Measurements from ENCODE around the gene NSD2. TPM values are rescaled to one million over a fixed set of nuclear protein-coding genes. Genes with fewer than 3 reads are reported as not detected.

The NSD2 gene
- total RNA-seq, 1 donor from 2014 or later: 66.4 TPM

- Mint-ChIP-seq H3K27ac (ENCODE audit: unreplicated experiment) (no peak overlapping the region), H3K36me3 (ENCODE audit: unreplicated experiment) (no peaks in the 10 kb centered on the region), H3K27me3 (ENCODE audit: unreplicated experiment) (no peaks in the 10 kb centered on the region), H3K9me3 (ENCODE audit: unreplicated experiment) (no peaks in the 10 kb centered on the region), H3K4me1 (ENCODE audit: unreplicated experiment) (peaks cover 42% of the 10 kb centered on the region), H3K4me3 (ENCODE audit: unreplicated experiment) (no peak overlapping the region)
- DNase-seq (ENCODE audit: extremely low spot score, unreplicated experiment): no peak
- no peak for TF ChIP-seq CTCF (IDR thresholded peaks at IDR 0.05)
Observed at GRCh38 chr4:1873776-1874175, 2.6 kb downstream of the NSD2 start.

GRCh38 chr4:1874201-1874600, 3.0 kb downstream of the NSD2 start:
- H3K4me3 Mint-ChIP-seq (ENCODE audit: unreplicated experiment): no peak overlapping the region
- H3K4me1 Mint-ChIP-seq (ENCODE audit: unreplicated experiment): peaks cover 43% of the 10 kb centered on the region
- H3K27me3 Mint-ChIP-seq (ENCODE audit: unreplicated experiment): no peaks in the 10 kb centered on the region
- no peak for TF ChIP-seq CTCF (IDR thresholded peaks at IDR 0.05)
- H3K36me3 Mint-ChIP-seq (ENCODE audit: unreplicated experiment): no peaks in the 10 kb centered on the region
- H3K9me3 Mint-ChIP-seq (ENCODE audit: unreplicated experiment): no peaks in the 10 kb centered on the region
- H3K27ac Mint-ChIP-seq (ENCODE audit: unreplicated experiment): peak overlapping the region; percentile 21
- DNase-seq (ENCODE audit: extremely low spot score, unreplicated experiment): no peak

- Mint-ChIP-seq H3K9me3 (ENCODE audit: unreplicated experiment) (no peaks in the 10 kb centered on the region), H3K27ac (ENCODE audit: unreplicated experiment) (peak overlapping the region; percentile 85), H3K4me3 (ENCODE audit: unreplicated experiment) (no peak overlapping the region), H3K4me1 (ENCODE audit: unreplicated experiment) (peaks cover 38% of the 10 kb centered on the region), H3K36me3 (ENCODE audit: unreplicated experiment) (no peaks in the 10 kb centered on the region), H3K27me3 (ENCODE audit: unreplicated experiment) (no peaks in the 10 kb centered on the region)
- DNase-seq (ENCODE audit: extremely low spot score, unreplicated experiment): no peak
- no peak for TF ChIP-seq CTCF (IDR thresholded peaks at IDR 0.05)
Observed at GRCh38 chr4:1879485-1879884, 8.3 kb downstream of the NSD2 start.

- no peaks in the 10 kb centered on the region for H3K27me3 Mint-ChIP-seq (ENCODE audit: unreplicated experiment)
- no peak for TF ChIP-seq CTCF (IDR thresholded peaks at IDR 0.05)
- no peak for DNase-seq (ENCODE audit: extremely low spot score, unreplicated experiment)
- H3K4me3 Mint-ChIP-seq (ENCODE audit: unreplicated experiment): no peak overlapping the region
- no peaks in the 10 kb centered on the region for H3K36me3 Mint-ChIP-seq (ENCODE audit: unreplicated experiment)
- no peaks in the 10 kb centered on the region for H3K9me3 Mint-ChIP-seq (ENCODE audit: unreplicated experiment)
- peaks cover 36% of the 10 kb centered on the region for H3K4me1 Mint-ChIP-seq (ENCODE audit: unreplicated experiment)
- H3K27ac Mint-ChIP-seq (ENCODE audit: unreplicated experiment): peak overlapping the region; percentile 85
Observed at GRCh38 chr4:1880332-1880731, 9.1 kb downstream of the NSD2 start.

- TF ChIP-seq CTCF (IDR thresholded peaks at IDR 0.05): no peak
- no peak for DNase-seq (ENCODE audit: extremely low spot score, unreplicated experiment)
- Mint-ChIP-seq H3K27ac (ENCODE audit: unreplicated experiment) (peak overlapping the region; percentile 2), H3K36me3 (ENCODE audit: unreplicated experiment) (peaks cover 2% of the 10 kb centered on the region), H3K4me1 (ENCODE audit: unreplicated experiment) (peaks cover 37% of the 10 kb centered on the region), H3K4me3 (ENCODE audit: unreplicated experiment) (no peak overlapping the region), H3K27me3 (ENCODE audit: unreplicated experiment) (no peaks in the 10 kb centered on the region), H3K9me3 (ENCODE audit: unreplicated experiment) (no peaks in the 10 kb centered on the region)
Observed at GRCh38 chr4:1882850-1883271, 11.7 kb downstream of the NSD2 start.
